GM19193 (cell line): ENCODE measurements around the gene PGP.

Experiments used
- POLR2A ChIP-seq: IDR thresholded peaks from 4 replicates; pipeline ENCODE4 v1.6.1; 2011; ENCODE audit not compliant: insufficient read depth, insufficient read length; ENCODE audit errors: extremely low read depth

Gene PGP

GRCh38 chr16:2211923-2212347 is 2.7 kb downstream of the PGP start:
- TF ChIP-seq POLR2A = no peak

DNA sequence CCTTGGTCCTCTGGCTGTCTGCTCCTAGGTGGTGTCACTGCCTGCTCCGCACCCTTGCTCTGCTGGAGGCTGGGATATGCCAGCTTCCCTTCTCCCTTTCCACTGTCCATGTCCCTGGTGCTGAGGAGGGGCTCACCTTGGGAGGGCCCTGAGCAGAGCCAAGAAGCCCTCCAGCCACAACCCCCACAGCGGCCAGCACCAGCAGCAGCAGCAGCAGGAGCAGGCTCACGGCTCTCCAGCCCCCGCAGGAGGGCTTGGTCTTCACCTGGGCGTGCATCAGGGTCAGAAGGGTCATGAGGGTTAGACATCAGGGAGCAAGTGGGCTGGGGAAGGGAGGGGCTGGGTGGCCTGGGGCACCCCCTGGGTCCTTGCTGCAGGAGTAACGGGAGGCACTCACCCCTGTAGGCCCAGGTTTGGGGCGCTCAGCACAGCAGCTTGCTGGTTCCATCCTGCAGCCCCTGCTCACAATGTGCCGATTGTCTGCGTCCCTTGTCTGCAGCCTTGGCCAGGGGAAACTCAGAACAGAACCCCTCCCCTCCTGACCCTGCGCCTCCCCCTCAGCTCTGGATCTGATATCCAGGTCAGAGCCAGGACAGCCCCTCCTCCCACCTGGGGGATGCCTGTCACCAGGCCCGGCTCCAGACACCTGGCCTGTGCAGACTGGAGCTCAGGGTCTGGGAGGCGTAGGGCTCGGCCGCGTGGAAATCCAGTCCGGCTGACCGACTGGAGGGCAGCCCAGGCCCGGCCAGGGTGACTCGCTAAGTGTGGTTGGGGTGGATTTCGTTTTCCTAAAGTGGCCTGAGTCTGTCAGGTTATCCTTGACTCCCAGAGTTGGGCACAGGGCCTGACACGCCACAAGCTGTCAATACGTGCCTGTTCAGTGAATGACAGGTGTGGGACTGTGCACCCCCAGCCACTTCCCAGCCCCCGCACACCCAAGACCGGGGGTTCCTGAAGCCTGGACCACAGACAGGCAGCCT is 4.0 kb downstream of the PGP start, which contains the start of gene BRICD5:
Gene BRICD5 (minus strand): TSS at position 478 of the 980 bp plus-strand sequence. CDS start 30 bp downstream, at position 448.
- TF ChIP-seq POLR2A = no peak

- TF ChIP-seq POLR2A = no peak
These were observed 4.7 kb downstream of the PGP start for GRCh38 chr16:2210009-2210332.

GRCh38 chr16:2209258-2210008 is 5.2 kb downstream of the PGP start:
- no peak for TF ChIP-seq POLR2A

- TF ChIP-seq POLR2A = no peak
These were observed 5.9 kb downstream of the PGP start for GRCh38 chr16:2208772-2209171.

DNA sequence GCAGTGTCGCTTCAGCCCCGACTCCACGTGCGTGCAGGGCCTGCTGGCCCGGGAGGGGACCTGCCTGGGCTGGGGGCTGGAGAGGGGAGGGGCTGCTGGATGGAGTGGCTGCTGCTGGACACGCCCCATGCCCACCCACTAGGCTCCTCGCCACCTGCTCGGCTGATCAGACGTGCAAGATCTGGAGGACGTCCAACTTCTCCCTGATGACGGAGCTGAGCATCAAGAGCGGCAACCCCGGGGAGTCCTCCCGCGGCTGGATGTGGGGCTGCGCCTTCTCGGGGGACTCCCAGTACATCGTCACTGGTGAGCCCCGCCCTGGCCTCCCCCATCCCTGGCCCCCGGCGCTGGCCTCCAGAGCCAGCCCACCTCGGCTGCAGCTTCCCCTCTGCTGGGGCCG is 6.3 kb downstream of the PGP start:
- TF ChIP-seq POLR2A = no peak

GRCh38 chr16:2207872-2208271 is 6.8 kb downstream of the PGP start:
- TF ChIP-seq POLR2A = no peak

GRCh38 chr16:2206780-2207433 is 7.7 kb downstream of the PGP start:
- TF ChIP-seq POLR2A = no peak

GRCh38 chr16:2206420-2206779 is 8.2 kb downstream of the PGP start:
- no peak for TF ChIP-seq POLR2A

- TF ChIP-seq POLR2A = no peak
These were observed 8.7 kb downstream of the PGP start for GRCh38 chr16:2205967-2206313.

- peak; percentile 96 for TF ChIP-seq POLR2A
These were observed 9.3 kb downstream of the PGP start, which contains the start of gene MLST8 for GRCh38 chr16:2205104-2205966. MLST8 (plus strand) TSS chr16:2205454; CDS start chr16:2206086, 632 bp downstream.

DNA sequence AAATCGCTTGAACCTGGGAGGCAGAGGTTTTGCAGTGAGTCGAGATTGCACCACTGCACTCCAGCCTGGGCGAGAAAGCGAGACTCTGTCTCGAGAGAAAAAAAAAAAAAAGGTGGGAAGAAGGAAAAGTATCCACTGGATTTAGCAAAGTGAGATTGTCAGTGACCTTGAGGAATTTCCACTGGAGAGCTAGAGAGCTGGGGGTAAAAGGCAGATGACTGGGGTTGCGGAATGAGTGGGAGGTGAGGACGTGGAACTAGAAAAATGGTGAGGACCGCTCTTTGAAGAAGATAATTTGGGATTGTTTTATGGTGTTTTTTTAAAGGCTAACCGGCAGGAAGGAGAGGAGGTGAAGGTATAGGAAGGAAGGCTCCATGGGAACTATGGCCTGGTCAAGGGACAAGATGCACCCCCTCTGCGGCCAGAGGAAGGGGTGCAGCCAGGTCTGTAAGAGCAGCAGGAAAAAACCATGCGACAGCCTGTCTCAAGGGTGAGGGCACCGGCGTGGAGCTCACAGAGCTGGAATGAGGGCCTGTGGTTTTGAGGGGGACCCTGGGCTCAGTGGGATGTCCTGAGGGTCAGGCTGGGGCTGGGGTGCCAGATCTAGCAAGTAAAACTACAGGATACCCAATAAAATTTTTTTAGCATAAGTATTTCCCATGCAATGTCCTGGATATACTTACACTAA is 10.1 kb downstream of the PGP start:
- no peak for TF ChIP-seq POLR2A

- no peak for TF ChIP-seq POLR2A
These were observed 14.3 kb downstream of the PGP start for GRCh38 chr16:2200313-2200712.
